HG02840 (cell line): ENCODE data around the gene AHSG.
"Not testable (repeated sequence)": the region's sequence is repeated elsewhere in the genome, so short reads cannot be mapped to it uniquely, and the experiment has no call there.

Source experiments
- ATAC-seq: cut with Tn5 transposase; IDR thresholded peaks from one replicate; pipeline ENCODE4 v1.9.1; 2021; ENCODE audit warnings: mild to moderate bottlenecking, moderate library complexity, moderate number of reproducible peaks; ENCODE audit not compliant: unreplicated experiment, low FRiP score

AHSG gene

DNA sequence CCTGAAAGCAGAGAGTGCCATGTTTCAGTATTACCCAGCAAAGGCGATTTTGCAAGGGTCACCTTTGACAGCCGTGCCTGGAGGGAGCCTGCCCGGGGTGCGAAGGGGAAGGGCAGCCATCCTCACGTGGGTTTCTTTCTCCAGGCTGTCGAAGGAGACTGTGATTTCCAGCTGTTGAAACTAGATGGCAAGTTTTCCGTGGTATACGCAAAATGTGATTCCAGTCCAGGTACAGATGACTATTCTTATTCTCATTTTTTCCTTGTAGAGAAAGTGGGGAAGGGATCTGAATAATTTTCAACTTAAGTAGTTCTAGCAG is 3.4 kb downstream of the AHSG start:
- no peak for ATAC-seq

DNA sequence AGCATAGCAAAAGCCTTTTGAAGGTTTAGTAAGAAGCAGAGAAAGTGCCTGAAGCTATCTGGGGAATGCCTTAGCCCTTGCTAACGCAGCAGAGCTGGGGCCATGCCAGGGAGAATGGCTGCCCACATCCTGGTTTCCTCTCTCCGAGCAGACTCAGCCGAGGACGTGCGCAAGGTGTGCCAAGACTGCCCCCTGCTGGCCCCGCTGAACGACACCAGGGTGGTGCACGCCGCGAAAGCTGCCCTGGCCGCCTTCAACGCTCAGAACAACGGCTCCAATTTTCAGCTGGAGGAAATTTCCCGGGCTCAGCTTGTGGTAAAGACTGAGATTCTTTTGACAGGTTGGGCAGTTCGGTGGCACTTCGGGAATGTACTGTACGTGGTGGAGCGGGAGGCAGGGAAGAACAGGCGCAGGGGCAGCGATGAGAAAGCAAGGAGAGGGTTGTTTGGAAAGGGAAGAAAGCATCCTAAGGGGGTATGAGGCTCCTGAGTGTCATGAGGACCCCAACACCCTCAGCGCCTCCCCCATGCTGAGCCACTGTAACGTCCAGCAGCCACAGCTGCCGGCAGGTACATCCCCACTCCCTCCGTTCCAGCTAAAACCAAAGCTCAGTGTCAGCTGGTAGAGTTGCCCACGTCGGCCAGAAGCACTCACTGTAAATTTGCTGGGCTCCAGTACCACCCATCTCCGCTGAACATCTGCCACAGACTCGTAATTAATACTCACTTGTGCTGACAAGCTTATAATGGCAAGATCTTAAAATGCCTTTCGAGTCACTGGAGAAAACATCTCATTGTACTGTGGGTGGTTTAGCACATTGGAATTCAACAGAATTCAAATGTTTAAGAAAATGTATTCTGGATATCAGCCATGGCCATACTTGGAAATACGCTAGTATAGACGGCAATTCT is 4.4 kb downstream of the AHSG start:
- peak; percentile 75 for ATAC-seq

DNA sequence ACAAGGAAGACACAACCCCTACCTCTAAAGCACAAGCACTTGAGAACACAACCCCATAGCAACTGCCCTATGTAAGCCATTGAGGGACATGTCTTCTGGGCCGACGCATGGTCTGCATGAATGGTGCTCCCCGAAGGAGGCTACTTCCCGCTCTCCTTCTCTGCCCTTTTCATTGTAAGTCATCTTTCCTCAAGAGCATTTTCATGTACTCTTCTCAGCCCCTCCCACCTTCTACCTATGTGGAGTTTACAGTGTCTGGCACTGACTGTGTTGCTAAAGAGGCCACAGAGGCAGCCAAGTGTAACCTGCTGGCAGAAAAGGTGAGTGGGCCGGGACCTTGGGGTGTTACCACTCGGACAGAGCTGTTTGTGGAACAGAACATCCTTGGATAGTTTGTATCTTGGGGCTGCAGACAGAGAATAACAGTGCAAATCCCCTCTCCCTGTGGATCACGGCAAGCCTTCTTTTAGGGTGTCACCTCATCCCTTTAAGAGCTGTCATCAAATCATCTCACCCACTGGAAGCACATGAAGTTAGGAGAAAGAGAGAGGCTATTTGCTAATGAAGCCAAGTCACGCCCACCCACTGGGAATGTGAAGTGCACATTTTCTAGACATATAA is 5.6 kb downstream of the AHSG start:
- no peak for ATAC-seq

DNA sequence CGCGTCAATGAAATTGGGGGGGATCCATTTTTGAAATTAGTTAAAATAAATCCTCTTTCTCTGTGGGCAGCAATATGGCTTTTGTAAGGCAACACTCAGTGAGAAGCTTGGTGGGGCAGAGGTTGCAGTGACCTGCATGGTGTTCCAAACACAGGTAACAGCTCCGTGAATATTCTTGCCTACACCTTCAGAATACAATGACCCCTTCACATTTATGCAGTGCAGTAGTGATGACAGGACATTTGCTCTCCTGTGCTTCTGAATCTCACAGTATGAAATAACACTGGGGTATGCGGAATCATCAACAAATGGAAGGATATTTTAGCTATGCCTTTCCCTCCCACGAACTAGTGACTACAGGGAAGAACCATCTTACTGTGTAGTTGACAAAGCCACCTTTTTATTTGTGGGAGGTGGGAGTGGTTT is 6.9 kb downstream of the AHSG start:
- no peak for ATAC-seq

DNA sequence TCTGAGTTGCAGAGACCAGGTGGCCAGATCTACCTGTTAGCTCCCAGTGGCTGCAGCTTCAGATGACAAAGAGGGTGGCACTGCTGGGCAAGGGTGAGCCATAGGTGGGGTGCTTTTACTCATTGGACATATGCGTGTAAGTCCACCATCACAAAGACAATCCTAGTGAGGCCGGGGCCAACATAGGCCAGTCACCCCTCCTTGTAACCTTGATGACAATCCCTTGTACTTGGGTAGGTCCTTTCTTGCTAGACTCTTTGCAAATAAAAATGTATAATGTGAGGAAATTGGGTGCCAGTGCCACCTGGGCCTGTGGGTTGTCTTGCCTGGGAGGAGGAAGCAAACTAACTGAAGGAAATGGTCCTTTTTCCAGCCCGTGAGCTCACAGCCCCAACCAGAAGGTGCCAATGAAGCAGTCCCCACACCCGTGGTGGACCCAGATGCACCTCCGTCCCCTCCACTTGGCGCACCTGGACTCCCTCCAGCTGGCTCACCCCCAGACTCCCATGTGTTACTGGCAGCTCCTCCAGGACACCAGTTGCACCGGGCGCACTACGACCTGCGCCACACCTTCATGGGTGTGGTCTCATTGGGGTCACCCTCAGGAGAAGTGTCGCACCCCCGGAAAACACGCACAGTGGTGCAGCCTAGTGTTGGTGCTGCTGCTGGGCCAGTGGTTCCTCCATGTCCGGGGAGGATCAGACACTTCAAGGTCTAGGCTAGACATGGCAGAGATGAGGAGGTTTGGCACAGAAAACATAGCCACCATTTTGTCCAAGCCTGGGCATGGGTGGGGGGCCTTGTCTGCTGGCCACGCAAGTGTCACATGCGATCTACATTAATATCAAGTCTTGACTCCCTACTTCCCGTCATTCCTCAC is 7.6 kb downstream of the AHSG start:
- no peak for ATAC-seq

DNA sequence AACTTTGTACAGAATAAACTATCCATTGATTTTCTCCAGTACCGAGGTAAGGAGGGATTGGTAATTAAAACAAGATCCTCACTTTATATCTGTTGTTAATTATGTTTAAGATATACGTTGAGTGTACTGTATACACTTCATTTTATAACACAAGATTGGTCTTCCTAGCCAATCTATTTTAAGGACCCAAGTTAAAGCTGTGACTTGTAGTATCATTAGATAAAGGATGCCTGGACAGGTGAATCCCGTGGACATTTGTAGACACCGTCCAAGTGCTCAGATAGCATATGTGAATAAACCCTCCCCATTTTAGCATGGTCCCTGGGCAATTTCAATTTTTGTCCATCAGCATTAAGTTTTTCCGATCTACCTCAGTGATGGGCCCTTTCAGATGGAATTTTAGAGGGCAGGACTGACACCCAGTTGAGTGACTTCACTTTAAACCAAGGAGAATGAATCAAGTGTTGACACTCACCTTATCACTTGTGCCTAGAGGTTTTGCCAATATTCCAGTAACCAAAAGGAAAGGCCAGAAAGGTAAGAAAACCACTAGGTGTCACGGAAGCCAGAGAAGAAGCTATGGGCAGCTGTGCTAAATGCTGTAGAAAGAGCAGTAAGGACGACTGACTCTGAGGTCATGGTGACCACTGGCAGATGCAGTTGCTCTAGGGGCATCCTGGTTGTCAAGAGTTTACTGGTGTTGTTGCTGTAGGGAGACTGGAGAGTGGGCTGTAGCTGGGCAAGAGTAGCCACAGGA is 9.2 kb downstream of the AHSG start:
- no peak for ATAC-seq

DNA sequence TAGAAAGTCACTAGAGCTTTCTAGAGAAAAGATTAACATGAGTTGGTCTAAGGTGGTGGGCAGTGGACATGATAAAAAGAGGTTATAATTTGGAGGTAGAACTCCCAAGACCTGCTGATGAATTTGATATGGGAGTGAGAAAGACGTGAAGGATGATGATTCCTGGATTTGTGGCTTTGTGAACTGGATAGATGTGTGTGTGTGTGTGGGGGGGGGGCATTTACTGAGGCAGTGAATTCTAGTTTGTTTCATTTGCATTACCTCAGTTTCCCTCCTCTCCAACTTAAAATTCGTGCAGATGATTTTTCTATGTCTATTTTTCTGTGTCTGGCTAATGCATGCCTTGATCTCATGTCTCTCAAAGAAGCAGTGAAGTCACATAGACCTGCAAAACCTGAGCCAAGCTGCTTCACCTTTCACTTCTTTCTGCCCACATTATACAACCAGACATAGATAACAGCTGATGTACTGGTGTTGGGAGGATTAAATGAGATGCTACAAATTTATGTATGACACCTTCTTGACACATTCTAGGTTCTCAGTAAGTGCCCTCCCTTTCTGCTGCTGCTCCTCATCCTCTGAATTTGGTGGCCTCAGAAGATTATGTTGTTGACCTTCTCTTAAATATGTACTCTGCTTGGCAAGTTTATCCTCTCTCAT is 9.9 kb downstream of the AHSG start:
- ATAC-seq: no peak

DNA sequence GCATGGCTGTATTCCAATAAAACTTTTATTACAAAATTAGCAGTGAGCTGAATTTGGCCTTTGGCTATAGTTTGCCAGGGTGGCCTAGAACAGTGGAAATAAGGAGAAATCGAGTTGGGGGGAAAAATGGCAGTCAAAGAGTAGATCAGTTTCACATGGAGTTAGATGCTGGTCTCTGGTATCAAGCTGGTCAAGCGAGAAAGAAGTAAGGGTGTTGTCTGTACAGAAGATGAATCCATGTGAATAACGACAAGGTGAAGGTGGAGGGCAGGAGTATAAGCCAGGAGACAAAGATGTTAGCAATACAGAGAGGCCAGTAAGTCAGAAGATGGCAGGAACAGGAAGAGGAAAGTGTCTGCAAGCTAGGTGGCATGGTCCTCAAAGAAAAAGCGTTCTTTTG is 11.7 kb downstream of the AHSG start:
- no peak for ATAC-seq

DNA sequence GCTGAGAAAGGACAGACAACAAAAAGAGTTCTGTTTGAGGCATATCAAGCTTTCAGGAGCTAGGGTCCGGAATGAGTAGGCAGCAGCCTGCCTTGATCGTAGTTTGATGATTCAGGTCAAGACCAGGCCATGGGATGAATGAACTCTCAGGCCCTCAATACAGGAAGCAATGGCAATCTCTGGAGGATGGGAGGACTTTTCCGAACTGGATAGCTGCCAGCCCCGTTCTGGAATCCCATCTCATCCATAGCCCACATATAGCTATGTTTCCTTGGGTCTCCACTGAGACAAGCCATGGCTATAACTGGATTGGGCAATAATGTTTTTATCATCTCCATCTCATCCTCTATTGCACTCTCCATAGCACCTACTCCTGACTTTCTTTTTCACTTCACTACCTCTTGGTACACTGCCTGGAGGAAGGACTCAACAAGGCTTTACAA is 12.8 kb downstream of the AHSG start:
- ATAC-seq: no peak

DNA sequence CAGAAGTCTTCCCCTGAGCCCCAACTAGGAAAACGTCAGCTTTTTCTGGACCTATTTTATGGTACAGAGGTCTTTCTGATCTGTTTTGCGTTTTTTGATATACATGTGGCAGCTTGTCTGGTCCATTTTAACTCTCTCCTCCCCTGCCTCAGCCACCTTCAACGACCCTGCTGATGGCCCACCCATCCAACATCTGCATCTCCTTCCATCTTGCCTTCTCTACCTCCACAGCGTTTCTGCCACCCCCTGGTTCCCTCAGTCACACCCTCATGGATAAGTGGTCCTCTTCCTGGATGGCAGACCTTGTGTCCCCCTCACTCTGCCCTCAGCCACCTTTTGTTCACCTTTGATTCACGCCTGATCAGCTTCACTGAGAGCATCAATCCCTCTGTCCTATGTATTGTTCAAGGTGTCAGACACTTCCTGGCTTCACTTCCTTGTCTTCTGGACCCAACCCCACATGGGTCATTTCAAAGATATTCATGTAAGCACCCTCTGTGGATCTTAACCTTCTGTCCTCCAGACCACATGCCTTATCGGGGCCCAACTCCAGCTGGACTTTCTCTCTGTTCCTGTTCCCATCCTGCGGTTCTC is 13.5 kb downstream of the AHSG start:
- ATAC-seq: no peak

DNA sequence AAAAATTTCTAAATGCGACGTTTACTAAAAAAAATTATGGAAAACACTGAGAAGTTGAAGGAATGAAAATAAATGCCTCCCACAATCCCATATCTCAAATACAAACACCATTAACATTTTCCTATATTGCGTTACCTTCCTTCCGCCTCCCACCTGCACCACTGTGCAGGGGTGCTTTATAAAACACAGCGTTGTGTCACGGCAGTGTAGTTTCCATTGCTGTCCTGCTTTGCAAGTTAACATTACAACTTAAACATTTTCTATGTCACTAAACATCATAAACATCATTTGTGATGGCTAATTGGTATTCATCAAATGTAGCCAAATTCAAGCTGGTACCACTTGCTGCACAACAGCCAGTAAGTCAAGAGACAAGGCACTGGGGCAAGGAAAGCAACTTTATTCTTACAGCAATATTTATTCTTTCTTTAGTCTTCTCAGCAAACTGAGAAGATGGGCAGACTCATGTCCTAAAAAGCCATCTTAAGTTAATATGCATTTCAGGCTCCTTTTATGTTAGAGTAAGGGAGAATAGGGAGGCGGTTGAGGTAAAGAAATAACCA is 15.1 kb downstream of the AHSG start:
- ATAC-seq: no peak

DNA sequence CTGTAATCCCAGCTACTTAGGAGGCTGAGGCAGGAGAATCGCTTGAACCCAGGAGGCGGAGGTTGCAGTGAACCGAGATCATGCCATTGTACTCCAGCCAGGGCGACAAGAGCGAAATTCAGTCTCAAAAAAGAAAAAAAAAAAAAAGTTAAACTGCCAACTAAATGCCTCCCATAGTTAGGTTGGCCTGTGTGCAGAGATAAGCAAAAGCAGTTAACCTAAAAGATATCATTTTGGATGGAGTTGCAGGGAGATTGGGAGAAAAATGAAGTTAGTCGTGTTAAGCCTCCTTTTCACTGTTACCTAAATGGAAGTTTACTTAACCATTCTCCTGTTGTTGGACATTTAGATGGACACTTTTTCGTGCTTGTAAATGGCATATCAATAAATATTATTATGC is 15.9 kb downstream of the AHSG start:
- ATAC-seq: no peak

DNA sequence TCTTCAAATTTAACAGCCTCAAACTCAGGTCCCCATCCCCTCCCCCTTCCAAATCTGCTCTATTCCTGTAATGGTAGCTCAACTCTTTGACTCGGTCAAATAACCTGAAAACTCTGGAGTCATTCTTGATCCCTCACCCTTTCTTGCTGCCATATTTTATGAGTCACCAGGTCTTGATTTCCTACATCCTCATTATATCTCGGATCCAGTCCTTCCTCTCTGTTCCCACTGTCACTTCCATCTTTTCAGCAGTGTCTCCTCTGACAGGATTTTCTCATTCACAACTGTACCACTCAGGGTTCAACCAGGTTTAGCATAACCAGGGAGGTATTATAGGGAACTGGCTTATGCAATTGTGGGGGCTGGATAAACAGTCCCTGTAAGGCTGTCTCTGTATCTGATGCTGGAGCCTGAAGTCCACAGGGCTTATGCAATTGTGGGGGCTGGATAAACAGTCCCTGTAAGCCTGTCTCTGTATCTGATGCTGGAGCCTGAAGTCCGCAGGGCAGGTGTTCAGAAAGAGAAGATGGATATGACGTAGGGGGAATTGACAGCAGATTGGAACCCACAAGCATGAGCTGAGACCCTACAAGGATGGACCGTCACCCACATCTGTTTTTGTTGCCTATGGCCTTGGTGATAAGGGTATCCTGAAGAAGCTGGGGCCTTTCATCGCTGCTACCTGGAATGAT is 18.2 kb downstream of the AHSG start:
- ATAC-seq: no peak

DNA sequence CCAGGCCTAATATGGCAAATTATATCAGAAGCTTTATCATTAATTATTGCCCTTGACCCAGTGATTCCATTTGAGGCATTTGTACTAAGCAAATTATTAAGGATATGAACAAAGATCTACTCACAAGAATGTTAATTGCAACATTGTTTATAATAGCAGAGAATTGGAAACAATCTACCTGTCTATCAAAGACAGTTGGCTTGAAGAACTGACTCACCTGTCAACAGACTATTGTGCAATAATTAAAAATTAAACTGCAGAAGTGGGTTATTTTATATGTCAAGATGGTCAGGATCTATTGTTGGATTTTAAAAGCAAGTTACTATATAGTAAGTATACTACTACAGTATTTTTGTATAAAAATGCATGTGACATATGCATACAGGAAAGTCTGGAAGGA is 20.6 kb downstream of the AHSG start:
- ATAC-seq: no peak

DNA sequence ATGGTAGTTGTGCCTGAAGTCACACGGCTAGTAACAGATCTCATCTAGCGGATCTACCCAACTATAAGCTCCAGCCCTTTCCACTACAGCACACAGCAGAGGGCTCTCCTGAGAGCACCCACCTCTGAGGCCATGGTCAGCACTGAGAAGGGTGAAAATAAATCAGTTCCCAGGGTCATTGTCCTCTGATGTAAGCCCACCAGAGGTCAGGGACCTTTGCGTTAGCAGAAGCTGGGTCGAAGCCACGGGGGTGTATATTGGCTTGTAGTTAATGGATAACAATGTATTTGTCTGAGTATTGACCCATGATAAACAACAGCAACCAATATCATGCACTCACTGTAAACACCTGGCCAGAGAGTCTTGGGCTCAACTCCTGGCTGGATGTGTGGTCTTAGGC is 21.3 kb downstream of the AHSG start:
- ATAC-seq: not testable (repeated sequence)

DNA sequence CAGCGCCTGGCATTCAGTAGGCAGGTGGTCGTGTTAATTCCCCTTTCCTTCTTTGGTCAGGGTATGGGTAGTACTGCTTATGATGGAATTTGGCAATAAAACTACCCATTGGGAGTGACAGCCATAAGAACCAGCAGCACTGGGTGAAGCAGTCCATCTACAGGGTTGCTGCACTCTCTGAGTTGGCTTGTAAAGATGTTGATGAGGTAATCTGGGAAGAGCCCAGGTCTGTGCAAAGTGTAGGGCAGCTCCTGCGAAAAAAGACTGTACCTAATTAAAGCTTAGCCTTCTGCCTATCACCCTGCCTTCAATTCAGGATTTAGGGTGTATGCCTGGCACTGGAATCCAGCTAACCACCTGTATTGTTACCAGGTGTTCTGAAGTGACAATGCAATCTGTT is 22.7 kb downstream of the AHSG start:
- no peak for ATAC-seq

DNA sequence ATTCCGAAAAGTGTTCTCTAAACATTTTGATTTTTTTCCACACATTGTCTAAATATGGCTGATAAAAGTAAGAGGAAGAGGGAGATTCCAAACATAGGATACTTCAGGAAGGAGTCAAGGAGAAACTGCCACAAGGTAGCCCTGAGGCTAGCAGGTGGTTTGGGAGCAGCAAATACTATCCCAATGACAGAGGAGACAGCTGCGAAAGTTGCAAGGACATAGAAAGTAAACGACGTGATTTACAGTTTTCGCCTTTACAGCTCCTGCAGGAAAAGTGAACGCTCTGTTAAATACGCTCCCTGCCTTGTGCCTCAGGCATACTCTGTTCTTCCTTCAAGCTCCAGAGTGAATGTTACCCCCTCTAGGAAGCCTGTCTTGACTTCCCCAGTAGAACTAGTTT is 23.7 kb downstream of the AHSG start:
- ATAC-seq: no peak

DNA sequence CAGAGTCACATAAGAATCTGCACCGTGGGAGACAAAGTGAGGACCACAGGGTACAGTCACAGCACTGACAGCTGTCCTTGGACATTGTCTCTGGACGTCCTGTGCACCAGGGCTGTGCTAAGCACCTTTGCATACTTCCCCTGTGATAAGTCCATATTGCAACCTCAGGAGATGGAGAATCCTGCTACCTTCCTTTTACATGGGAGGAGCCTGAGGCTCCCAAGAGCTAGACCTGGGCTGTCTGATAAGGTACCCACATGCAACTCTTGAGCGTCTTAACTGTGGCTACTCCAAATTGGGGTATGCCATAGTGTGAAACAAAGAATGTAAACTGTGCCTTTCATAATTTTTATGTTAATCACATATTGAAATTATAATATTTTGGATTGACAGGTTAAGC is 24.8 kb downstream of the AHSG start:
- ATAC-seq: no peak

DNA sequence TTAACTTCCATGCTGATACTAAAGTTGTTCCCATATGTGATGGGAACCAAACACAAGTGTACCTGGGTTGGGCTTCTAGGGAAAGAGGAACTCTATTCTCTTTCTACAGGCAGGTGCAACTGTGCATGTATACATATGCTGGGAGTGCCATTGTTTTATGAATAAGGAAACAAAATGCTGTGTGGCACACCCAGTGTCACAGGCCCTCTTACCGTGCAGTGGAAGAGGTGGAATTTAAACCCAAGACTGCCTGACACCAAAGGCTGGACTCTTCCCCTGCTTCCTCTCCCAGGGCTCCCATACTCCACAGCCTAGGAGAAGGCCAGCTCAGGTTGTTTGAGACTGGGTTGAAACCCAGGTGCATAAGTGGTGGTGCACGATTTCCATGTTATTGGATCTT is 25.4 kb downstream of the AHSG start:
- ATAC-seq: no peak
